ENCODE results near the gene TCERG1L.

The TCERG1L gene

DNA sequence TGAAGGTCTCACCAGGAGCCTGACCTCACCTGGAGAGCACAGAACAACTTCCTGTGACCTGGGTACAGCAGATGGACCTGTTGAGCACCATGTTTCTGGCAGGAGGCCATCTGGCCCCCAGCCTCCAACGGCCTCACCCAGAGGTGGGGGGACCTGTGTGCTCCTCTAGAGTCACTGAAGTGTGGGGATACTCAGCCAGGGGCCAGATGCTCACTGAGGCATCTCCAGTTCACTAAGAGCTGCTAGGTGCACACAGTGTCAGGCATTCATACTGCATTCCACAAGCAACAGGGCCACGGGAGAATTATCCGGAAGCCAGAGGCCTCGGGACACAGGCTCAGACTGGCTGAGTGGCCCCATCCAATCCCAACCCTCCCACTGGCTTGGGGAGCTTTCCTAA, 161.4 kb downstream of the TCERG1L start:
- Histone ChIP-seq H3K4me3 (no peak overlapping the region), H3K36me3 (no peaks in the 10 kb centered on the region), H3K9me3 (peaks cover 0 to 17% (median 6%) of the 10 kb centered on the region in 3 donors), H3K27me3 (peaks cover 0 to 2% of the 10 kb centered on the region in 2 donors), H3K27ac (no peak overlapping the region), H3K4me1 (no peaks in the 10 kb centered on the region)
- intact Hi-C loops (cut with DNase I; ENCODE audit: low total_unique reads) = no loop called here
- TF ChIP-seq, protein P1, sequence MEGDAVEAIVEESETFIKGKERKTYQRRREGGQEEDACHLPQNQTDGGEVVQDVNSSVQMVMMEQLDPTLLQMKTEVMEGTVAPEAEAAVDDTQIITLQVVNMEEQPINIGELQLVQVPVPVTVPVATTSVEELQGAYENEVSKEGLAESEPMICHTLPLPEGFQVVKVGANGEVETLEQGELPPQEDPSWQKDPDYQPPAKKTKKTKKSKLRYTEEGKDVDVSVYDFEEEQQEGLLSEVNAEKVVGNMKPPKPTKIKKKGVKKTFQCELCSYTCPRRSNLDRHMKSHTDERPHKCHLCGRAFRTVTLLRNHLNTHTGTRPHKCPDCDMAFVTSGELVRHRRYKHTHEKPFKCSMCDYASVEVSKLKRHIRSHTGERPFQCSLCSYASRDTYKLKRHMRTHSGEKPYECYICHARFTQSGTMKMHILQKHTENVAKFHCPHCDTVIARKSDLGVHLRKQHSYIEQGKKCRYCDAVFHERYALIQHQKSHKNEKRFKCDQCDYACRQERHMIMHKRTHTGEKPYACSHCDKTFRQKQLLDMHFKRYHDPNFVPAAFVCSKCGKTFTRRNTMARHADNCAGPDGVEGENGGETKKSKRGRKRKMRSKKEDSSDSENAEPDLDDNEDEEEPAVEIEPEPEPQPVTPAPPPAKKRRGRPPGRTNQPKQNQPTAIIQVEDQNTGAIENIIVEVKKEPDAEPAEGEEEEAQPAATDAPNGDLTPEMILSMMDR (IDR thresholded peaks at IDR 0.05) = no peak
- DNase-seq = no peak

DNA sequence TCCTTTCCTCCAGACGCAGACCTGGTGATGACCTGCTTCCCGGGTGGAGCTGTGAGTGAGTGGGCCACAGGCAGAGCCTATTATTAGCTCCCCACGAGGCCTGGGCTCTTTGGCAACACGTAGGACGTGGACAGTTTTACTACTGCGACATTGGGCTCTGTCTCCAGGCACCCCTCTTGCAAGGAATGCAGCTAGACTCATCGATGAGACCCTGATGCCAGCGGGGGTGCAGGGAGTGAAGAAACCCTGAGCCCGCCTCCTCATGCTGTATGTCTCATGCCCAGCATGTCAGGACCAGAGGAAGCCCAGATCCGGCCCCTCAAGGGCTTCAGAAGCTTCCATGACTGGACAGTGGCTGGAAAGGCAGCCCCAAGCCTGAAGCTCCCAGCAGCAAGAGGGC, 161.9 kb downstream of the TCERG1L start:
- Histone ChIP-seq H3K4me3 (no peak overlapping the region), H3K9me3 (peaks cover 0 to 17% (median 6%) of the 10 kb centered on the region in 3 donors), H3K27me3 (no peaks in the 10 kb centered on the region), H3K36me3 (no peaks in the 10 kb centered on the region), H3K4me1 (no peaks in the 10 kb centered on the region), H3K27ac (no peak overlapping the region)
- TF ChIP-seq, protein P1 (IDR thresholded peaks at IDR 0.05) = no peak
- intact Hi-C loops (cut with DNase I; ENCODE audit: low total_unique reads) = no loop called here
- peak in 1 of 2 donors; percentile 52 for DNase-seq

DNA sequence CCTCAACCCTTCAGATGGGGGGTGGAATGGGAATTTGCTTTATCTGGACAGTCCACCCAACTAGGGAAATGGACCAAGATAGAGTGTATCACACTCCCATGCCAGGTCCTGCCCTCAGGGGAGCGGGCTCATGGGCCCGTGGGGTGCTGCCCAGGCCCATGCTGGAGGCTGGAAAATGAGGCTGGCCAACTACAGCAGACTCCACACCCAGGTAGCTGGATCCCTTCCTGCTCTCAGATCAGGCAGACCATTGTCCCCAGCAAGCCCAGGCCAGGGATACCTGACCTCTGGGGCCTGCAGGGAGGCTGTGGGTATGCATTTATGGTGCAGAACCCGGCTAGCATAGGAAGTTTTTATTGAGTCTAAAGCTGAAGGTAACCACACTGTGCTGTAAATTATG, 162.4 kb downstream of the TCERG1L start:
- H3K27me3 ChIP-seq = no peaks in the 10 kb centered on the region
- intact Hi-C loops (cut with DNase I; ENCODE audit: low total_unique reads) = no loop called here
- no peak for DNase-seq
- TF ChIP-seq, protein P1 (IDR thresholded peaks at IDR 0.05) = no peak
- H3K4me3 ChIP-seq = no peak overlapping the region
- H3K4me1 ChIP-seq = no peaks in the 10 kb centered on the region
- no peaks in the 10 kb centered on the region for H3K36me3 ChIP-seq
- H3K9me3 ChIP-seq = peaks cover 0 to 17% (median 6%) of the 10 kb centered on the region in 3 donors
- H3K27ac ChIP-seq = no peak overlapping the region

DNA sequence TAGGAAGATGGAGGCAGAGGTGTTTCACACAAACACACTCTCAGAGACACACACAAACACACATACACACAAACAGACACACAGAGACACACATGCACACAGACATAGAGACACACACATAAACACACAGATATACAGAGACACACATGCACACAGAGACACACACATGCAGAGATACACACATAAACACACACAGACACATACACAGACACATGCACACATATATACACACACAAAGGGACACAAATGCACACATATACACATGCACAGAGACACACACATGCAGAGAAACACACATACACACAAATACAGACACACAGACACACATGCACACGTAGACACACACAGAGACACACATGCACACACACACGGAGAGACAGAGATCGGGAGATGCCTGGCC, 163.3 kb downstream of the TCERG1L start:
- no peak overlapping the region for H3K4me3 ChIP-seq
- intact Hi-C loops (cut with DNase I; ENCODE audit: low total_unique reads) = no loop called here
- DNase-seq = no peak
- H3K9me3 ChIP-seq = peaks cover 0 to 17% (median 6%) of the 10 kb centered on the region in 3 donors
- no peaks in the 10 kb centered on the region for H3K4me1 ChIP-seq
- H3K27ac ChIP-seq = no peak overlapping the region
- TF ChIP-seq, protein P1 (IDR thresholded peaks at IDR 0.05) = no peak
- H3K36me3 ChIP-seq = no peaks in the 10 kb centered on the region
- H3K27me3 ChIP-seq = no peaks in the 10 kb centered on the region

DNA sequence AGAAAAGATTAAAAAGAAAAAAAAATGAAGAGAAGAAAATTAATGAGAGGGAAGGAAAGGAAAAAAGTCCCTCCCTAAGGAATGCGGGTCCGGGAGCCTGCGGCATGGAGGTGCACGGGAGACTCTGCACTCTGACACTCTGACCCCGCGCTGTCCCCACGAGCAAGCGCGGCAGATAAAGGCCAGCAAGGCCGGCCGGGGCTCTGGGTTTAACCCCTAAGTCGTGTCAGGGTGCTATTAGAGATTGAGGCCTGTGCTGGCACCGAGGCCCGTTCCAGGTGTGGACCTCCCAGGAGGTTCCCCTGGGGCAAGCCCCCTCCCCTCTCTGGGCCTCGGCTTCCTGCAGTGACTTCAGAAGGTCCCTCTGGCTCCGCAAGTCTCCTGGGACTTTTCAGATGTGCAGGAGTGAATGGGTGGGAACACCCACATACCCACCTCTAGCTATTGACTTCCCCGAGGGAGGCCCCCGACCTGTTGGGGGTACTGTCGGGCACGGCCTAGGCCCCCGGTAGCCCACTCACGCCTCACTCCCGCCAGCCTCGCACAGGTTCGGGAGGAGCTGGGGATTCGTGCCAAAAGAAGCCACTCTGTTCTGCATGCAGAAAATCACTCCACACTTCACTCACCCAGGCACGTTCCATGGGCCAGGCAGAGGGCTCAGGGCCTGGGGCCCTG, 164.1 kb downstream of the TCERG1L start:
- Histone ChIP-seq H3K27ac (no peak overlapping the region), H3K9me3 (peaks cover 0 to 17% (median 0%) of the 10 kb centered on the region in 3 donors), H3K27me3 (peaks cover 0 to 7% of the 10 kb centered on the region in 2 donors), H3K36me3 (no peaks in the 10 kb centered on the region), H3K4me3 (no peak overlapping the region), H3K4me1 (no peaks in the 10 kb centered on the region)
- DNase-seq = no peak
- intact Hi-C loops (cut with DNase I; ENCODE audit: low total_unique reads) = no loop called here
- TF ChIP-seq, protein P1 (IDR thresholded peaks at IDR 0.05) = no peak
